IMR-90 (cell line): ENCODE data around the gene IGIP. TPM values are rescaled to one million over a fixed set of nuclear protein-coding genes. Genes with fewer than 3 reads are reported as not detected.

Source experiments
- ATAC-seq: fragments of 200-7000 bp; cut with Tn5 transposase; 2 replicates; pipeline ENCODE4 v1.9.1; 2020; ENCODE audit warnings: low read depth, mild to moderate bottlenecking, moderate library complexity
- BruUV-seq: library from RNA; stranded (reverse); fragments of 400-500 nt; replicated peaks from 2 replicates; lab custom pipeline; 2021; lab: Mats Ljungman, UMichigan
- CTCF ChIA-PET: fragments of 300-600 bp; formaldehyde crosslinking; extraction: SDS; loops from one replicate; lab custom pipeline; 2021; ENCODE audit warnings: antibody characterized with exemption; lab: Yijun Ruan, JAX
- POLR2A ChIA-PET: fragments of 300-600 bp; sonication (Branson Sonifier 250); formaldehyde crosslinking; loops from one replicate; lab custom pipeline; 2022; ENCODE audit warnings: antibody characterized with exemption; ENCODE audit not compliant: unreplicated experiment; lab: Charles Lee
- DNase-seq: peaks from one replicate; pipeline ENCODE4 v3.0.0; 2013
- H2AFZ ChIP-seq: replicated peaks from 2 replicates; pipeline ENCODE3; 2013; ENCODE audit warnings: low read length, mild to moderate bottlenecking; ENCODE audit not compliant: poor library complexity
- H2AK5ac ChIP-seq: 2 replicates; pipeline ENCODE4 v1.6.1; 2013; ENCODE audit warnings: low read depth, low read length, inconsistent platforms
- H2AK9ac ChIP-seq: replicated peaks from 2 replicates; pipeline ENCODE3; 2013; ENCODE audit warnings: mild to moderate bottlenecking, low read depth, low read length, moderate library complexity; ENCODE audit not compliant: poor library complexity
- H2BK120ac ChIP-seq: 2 replicates; pipeline ENCODE4 v1.6.1; 2013; ENCODE audit warnings: low read depth, low read length, inconsistent platforms
- H2BK15ac ChIP-seq: 3 replicates; pipeline ENCODE4 v1.6.1; 2013; ENCODE audit warnings: low read depth, low read length, inconsistent platforms
- H2BK20ac ChIP-seq: 2 replicates; pipeline ENCODE4 v1.6.1; 2013; ENCODE audit warnings: low read depth, mild to moderate bottlenecking, inconsistent platforms, low read length, moderate library complexity
- H2BK5ac ChIP-seq: 2 replicates; pipeline ENCODE4 v1.6.1; 2013; ENCODE audit warnings: mild to moderate bottlenecking, low read depth, low read length, inconsistent platforms; ENCODE audit not compliant: poor library complexity, severe bottlenecking
- H3K14ac ChIP-seq: replicated peaks from 2 replicates; pipeline ENCODE4 v1.6.1; 2013; ENCODE audit warnings: low read depth, low read length, inconsistent platforms
- H3K18ac ChIP-seq: 2 replicates; pipeline ENCODE4 v1.6.1; 2013; ENCODE audit warnings: low read depth, low read length, control low read depth
- H3K23ac ChIP-seq: 2 replicates; pipeline ENCODE4 v1.6.1; 2013; ENCODE audit warnings: low read depth, low read length, inconsistent platforms
- H3K27ac ChIP-seq: 2 replicates; pipeline ENCODE4 v1.5.1; 2013; ENCODE audit warnings: mild to moderate bottlenecking, control low read depth, low read length; ENCODE audit not compliant: insufficient read depth
- H3K27me3 ChIP-seq: 2 replicates; pipeline ENCODE4 v1.6.1; 2013; ENCODE audit warnings: low read length; ENCODE audit not compliant: control insufficient read depth, insufficient read depth
- H3K36me3 ChIP-seq: 2 replicates; pipeline ENCODE4 v1.6.1; 2013; ENCODE audit warnings: low read length, mixed read lengths; ENCODE audit not compliant: control insufficient read depth, insufficient read depth
- H3K4ac ChIP-seq: 2 replicates; pipeline ENCODE4 v1.6.1; 2013; ENCODE audit warnings: low read depth, low read length, inconsistent platforms
- H3K4me1 ChIP-seq: 2 replicates; pipeline ENCODE4 v1.6.1; 2013; ENCODE audit warnings: low read length, mixed read lengths; ENCODE audit not compliant: control insufficient read depth, insufficient read depth
- H3K4me2 ChIP-seq: 2 replicates; pipeline ENCODE4 v1.6.1; 2013; ENCODE audit warnings: low read depth, mild to moderate bottlenecking, control low read depth, low read length, moderate library complexity
- H3K4me3 ChIP-seq: 2 replicates; pipeline ENCODE4 v1.5.1; 2013; ENCODE audit warnings: low read depth, mild to moderate bottlenecking, control low read depth, low read length, moderate library complexity; ENCODE audit not compliant: insufficient read depth
- H3K56ac ChIP-seq: 2 replicates; pipeline ENCODE4 v1.6.1; 2013; ENCODE audit warnings: low read length, inconsistent platforms; ENCODE audit not compliant: insufficient read depth; ENCODE audit errors: extremely low read depth
- H3K79me1 ChIP-seq, 2 experiments: 2 replicates each; pipeline ENCODE4 v1.6.1; 2013; ENCODE audit warnings: low read length in 2 of 2, inconsistent platforms in 1 of 2, low read depth in 1 of 2
- H3K9ac ChIP-seq: 2 replicates; pipeline ENCODE4 v1.6.1; 2013; ENCODE audit warnings: low read depth, low read length, control low read depth
- H3K9me1 ChIP-seq: 2 replicates; pipeline ENCODE4 v1.6.1; 2013; ENCODE audit warnings: low read length, inconsistent platforms; ENCODE audit not compliant: insufficient read depth
- H3K9me3 ChIP-seq: 2 replicates; pipeline ENCODE4 v1.6.1; 2013; ENCODE audit warnings: low read length; ENCODE audit not compliant: control insufficient read depth, insufficient read depth
- H4K20me1 ChIP-seq: 2 replicates; pipeline ENCODE4 v1.6.1; 2013; ENCODE audit warnings: low read length, inconsistent platforms; ENCODE audit not compliant: insufficient read depth
- H4K5ac ChIP-seq: 2 replicates; pipeline ENCODE4 v1.6.1; 2013; ENCODE audit warnings: mild to moderate bottlenecking, low read depth, low read length, control low read depth
- H4K8ac ChIP-seq, 2 experiments: 2 replicates each; pipeline ENCODE4 v1.6.1; 2013; ENCODE audit warnings: low read depth in 2 of 2, low read length in 2 of 2, control low read depth in 1 of 2, inconsistent platforms in 1 of 2
- H4K91ac ChIP-seq: 2 replicates; pipeline ENCODE4 v1.6.1; 2013; ENCODE audit warnings: low read depth, low read length, inconsistent platforms; ENCODE audit not compliant: insufficient read depth
- BHLHE40 ChIP-seq: fragments of 150-350 bp; IDR thresholded peaks from 2 replicates; pipeline ENCODE4 v1.6.1; 2016; ENCODE audit warnings: mild to moderate bottlenecking, low read depth, low read length
- CEBPB ChIP-seq: IDR thresholded peaks from 2 replicates; pipeline ENCODE4 v1.6.1; 2012; ENCODE audit warnings: low read depth, low read length, improper control_type of control experiment
- CHD1 ChIP-seq: IDR thresholded peaks from 2 replicates; pipeline ENCODE4 v1.6.1; 2012; ENCODE audit warnings: low read depth, low read length, improper control_type of control experiment
- CTCF ChIP-seq: conservative IDR thresholded peaks from 2 replicates; pipeline ENCODE4 v1.5.1; 2012; ENCODE audit warnings: mild to moderate bottlenecking, low read depth, low read length, improper control_type of control experiment
- FOS ChIP-seq: fragments of 150-350 bp; IDR thresholded peaks from 2 replicates; pipeline ENCODE4 v1.6.1; 2016; ENCODE audit warnings: low read depth, low read length
- MAFK ChIP-seq: IDR thresholded peaks from 2 replicates; pipeline ENCODE4 v1.6.1; 2012; ENCODE audit warnings: low read depth, low read length, improper control_type of control experiment
- MAZ ChIP-seq: IDR thresholded peaks from 2 replicates; pipeline ENCODE4 v1.6.1; 2012; ENCODE audit warnings: low read depth, mild to moderate bottlenecking, low read length, improper control_type of control experiment, moderate library complexity, borderline replicate concordance
- MXI1 ChIP-seq: IDR thresholded peaks from 2 replicates; pipeline ENCODE4 v1.6.1; 2012; ENCODE audit warnings: low read depth, mild to moderate bottlenecking, low read length, moderate library complexity, borderline replicate concordance
- NFE2L2 ChIP-seq: fragments of 150-350 bp; IDR thresholded peaks from 2 replicates; pipeline ENCODE4 v1.6.1; 2016; ENCODE audit warnings: low read depth, mild to moderate bottlenecking, low read length
- POLR2A ChIP-seq: IDR thresholded peaks from 2 replicates; pipeline ENCODE4 v1.6.1; 2012; ENCODE audit warnings: mild to moderate bottlenecking, low read depth, low read length
- RAD21 ChIP-seq: IDR thresholded peaks from 2 replicates; pipeline ENCODE4 v1.6.1; 2012; ENCODE audit warnings: low read length, improper control_type of control experiment
- RCOR1 ChIP-seq: IDR thresholded peaks from 2 replicates; pipeline ENCODE4 v1.6.1; 2012; ENCODE audit warnings: mild to moderate bottlenecking, low read length, improper control_type of control experiment; ENCODE audit not compliant: insufficient replicate concordance
- SMC3 ChIP-seq: fragments of 150-350 bp; IDR thresholded peaks from 2 replicates; pipeline ENCODE4 v1.6.1; 2016; ENCODE audit warnings: low read depth, mild to moderate bottlenecking, antibody characterized with exemption, low read length, moderate library complexity
- WGBS, 2 experiments: methylation state at CpG; one replicate each; pipeline versions ENCODE4 v1.1.5 to v1.1.7; 2013; ENCODE audit warnings: missing lambda C conversion rate in 2 of 2; ENCODE audit not compliant: insufficient read length in 1 of 2; ENCODE audit errors: extremely low coverage in 2 of 2; 5-methylcytosine and 5-hydroxymethylcytosine counted together
- dilution Hi-C: fragments of 300-500 bp; cut with HindIII; formaldehyde crosslinking; loops from one replicate; pipeline ENCODE4 v1.14.3; 2018; ENCODE audit warnings: low sequenced_read_pairs; ENCODE audit not compliant: unreplicated experiment
- in situ Hi-C: fragments of 300-500 bp; cut with MboI; formaldehyde crosslinking; loops from 3 replicates; pipeline ENCODE4 v1.14.3; 2019; ENCODE audit warnings: low sequenced_read_pairs, inconsistent platforms, mixed read lengths
- intact Hi-C: fragments of 100-400 bp; cut with micrococcal nuclease; formaldehyde crosslinking; loops from 2 replicates; pipeline ENCODE4 v1.10.0; 2022
- polyA plus RNA-seq, 3 experiments: library from polyadenylated mRNA; depleted of rRNA; stranded (reverse); fragments of >200 nt; gene quantifications; 2 replicates each; pipeline ENCODE4 v1.2.3, GENCODE V29; 2012; ENCODE audit warnings: low replicate concordance in 1 of 3
- total RNA-seq: library from RNA; depleted of rRNA; stranded (reverse); fragments of >200 nt; gene quantifications from 2 replicates; pipeline ENCODE4 v1.2.3, GENCODE V29; 2012
- TF ChIP-seq, protein P1 (sequence below): fragments of 150-350 bp; IDR thresholded peaks from 2 replicates; pipeline ENCODE4 v1.6.1; 2017; ENCODE audit warnings: mild to moderate bottlenecking, antibody characterized with exemption, low read length, low read depth

IGIP gene
- total and polyA plus RNA-seq, 2 of the 4 experiments (the other 2 are of a cell fraction): 1.2 to 5.0 TPM

DNA sequence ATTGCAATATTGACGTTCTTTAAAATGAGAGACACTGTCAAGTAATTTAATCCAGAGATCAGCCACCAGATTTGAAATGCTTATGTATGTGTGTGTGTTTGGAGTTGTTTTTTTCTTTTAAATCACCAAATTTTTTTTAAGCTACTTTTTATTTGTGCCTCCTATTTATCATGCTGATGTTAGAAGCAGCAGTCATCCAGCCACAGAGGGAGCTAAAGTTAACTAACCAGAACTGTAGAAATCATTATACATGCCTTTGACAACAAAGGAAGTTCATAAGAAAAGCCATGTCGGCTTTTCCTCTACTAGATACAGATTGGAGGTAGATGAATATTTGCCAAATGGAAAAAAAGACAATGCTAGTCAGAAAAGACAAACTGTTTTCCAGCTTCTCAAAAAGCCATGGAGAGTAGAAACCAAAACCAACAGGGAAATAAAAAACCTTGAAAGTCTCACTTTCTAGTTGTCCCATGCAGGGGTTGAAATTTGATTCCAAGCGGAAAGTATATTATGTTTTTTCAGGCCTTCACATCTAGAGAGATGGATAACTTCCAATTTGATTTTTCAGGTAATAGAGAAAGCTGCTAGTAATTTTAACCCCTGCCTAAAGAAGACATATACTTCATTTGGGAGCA lies 7.3 kb upstream of the IGIP start (continued):
- TF ChIP-seq NFE2L2: no peak

- H2AK9ac ChIP-seq: no peak overlapping the region
- no peaks in the 10 kb centered on the region for H3K36me3 ChIP-seq
- H3K4me3 ChIP-seq: no peak overlapping the region
- H2BK20ac ChIP-seq: no peak overlapping the region
- ChIA-PET POLR2A (no interaction called here), CTCF (interaction anchor here (0.5 kb wide), 1 partner anchor 453 kb away, joined by 3 read pairs; no protein-coding TSS in a partner anchor)
- peaks cover 17 to 47% of the 10 kb centered on the region in 2 experiments for H3K79me1 ChIP-seq
- no peak overlapping the region for H3K27ac ChIP-seq
- H4K91ac ChIP-seq: no peak overlapping the region
- intact Hi-C loops: no loop called here
- no peak overlapping the region for H3K18ac ChIP-seq
- H3K4ac ChIP-seq: no peak overlapping the region
- no peak for ATAC-seq
- no peak for DNase-seq
- no peak overlapping the region for H2AK5ac ChIP-seq
- peaks cover 9% of the 10 kb centered on the region; the same call in 1 of the 2 replicates for H3K9me1 ChIP-seq
- H4K5ac ChIP-seq: no peak overlapping the region
- no peaks in the 10 kb centered on the region for H3K27me3 ChIP-seq
- H4K8ac ChIP-seq: no peak overlapping the region
- peaks cover 8% of the 10 kb centered on the region; the same call in 1 of the 2 replicates for H3K4me1 ChIP-seq
- H3K9me3 ChIP-seq: no peaks in the 10 kb centered on the region
- in situ Hi-C loops: no loop called here
- no TSS peak for BruUV-seq
- dilution Hi-C loops: no loop called here
- no peak overlapping the region for H3K4me2 ChIP-seq
- no peak overlapping the region for H3K9ac ChIP-seq
- H2BK5ac ChIP-seq: no peak overlapping the region
- no peak overlapping the region for H2AFZ ChIP-seq
- WGBS, 2 experiments: 100% methylated on average over 1 of the region's 6 CpGs; no CpG with 5 or more reads in 1 of the 2 experiments
- H3K14ac ChIP-seq: no peak overlapping the region
- no peak overlapping the region for H2BK120ac ChIP-seq
- H3K56ac ChIP-seq: no peak overlapping the region
- H2BK15ac ChIP-seq: no peak overlapping the region
- H3K23ac ChIP-seq: no peak overlapping the region
- H4K20me1 ChIP-seq: peaks cover 17% of the 10 kb centered on the region
- TF ChIP-seq CTCF: no peak
- no peak for TF ChIP-seq MAFK
- TF ChIP-seq, protein P1, sequence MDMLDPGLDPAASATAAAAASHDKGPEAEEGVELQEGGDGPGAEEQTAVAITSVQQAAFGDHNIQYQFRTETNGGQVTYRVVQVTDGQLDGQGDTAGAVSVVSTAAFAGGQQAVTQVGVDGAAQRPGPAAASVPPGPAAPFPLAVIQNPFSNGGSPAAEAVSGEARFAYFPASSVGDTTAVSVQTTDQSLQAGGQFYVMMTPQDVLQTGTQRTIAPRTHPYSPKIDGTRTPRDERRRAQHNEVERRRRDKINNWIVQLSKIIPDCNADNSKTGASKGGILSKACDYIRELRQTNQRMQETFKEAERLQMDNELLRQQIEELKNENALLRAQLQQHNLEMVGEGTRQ: no peak
- no peak for TF ChIP-seq FOS
- no peak for TF ChIP-seq MXI1
- no peak for TF ChIP-seq RCOR1
- TF ChIP-seq CHD1: no peak
- TF ChIP-seq POLR2A: no peak
- no peak for TF ChIP-seq RAD21
- no peak for TF ChIP-seq NFE2L2
- no peak for TF ChIP-seq MAZ
- TF ChIP-seq SMC3: no peak
- no peak for TF ChIP-seq CEBPB
- TF ChIP-seq BHLHE40: no peak
Measured at GRCh38 chr5:140126315-140127012, 727 bp downstream of the IGIP start.
